SK-N-MC (cell line): ENCODE results near the gene GABBR2.

Experiments used
- EZH2 ChIP-seq: fragments of 200-600 bp; sonication (generic); IDR thresholded peaks from one replicate; pipeline ENCODE4 v1.6.1; 2017; ENCODE audit warnings: antibody characterized with exemption
- FOXP2 ChIP-seq: optimal IDR thresholded peaks from 2 replicates; pipeline ENCODE3; 2011; ENCODE audit warnings: mild to moderate bottlenecking, moderate library complexity; ENCODE audit not compliant: insufficient read depth; ENCODE audit errors: extremely low read length, control extremely low read depth
- POLR2AphosphoS5 ChIP-seq: IDR thresholded peaks from 2 replicates; pipeline ENCODE4 v1.6.1; 2012; ENCODE audit warnings: mild to moderate bottlenecking, low read depth, low read length, borderline replicate concordance

GRCh38 chr9:98728500-98728899 is 19.8 kb upstream of the GABBR2 start:
- no peak for TF ChIP-seq FOXP2
- no peak for TF ChIP-seq EZH2
- TF ChIP-seq POLR2AphosphoS5 = no peak
